H1 (cell line): ENCODE data around the gene IL2RA. TPM values are rescaled to one million over a fixed set of nuclear protein-coding genes. Genes with fewer than 3 reads are reported as not detected.

Experiments
- CTCF ChIA-PET: fragments of 300-600 bp; sonication (Branson Sonifier 250); formaldehyde crosslinking; loops from one replicate; lab custom pipeline; 2021; ENCODE audit not compliant: partially characterized antibody; lab: Charles Lee
- POLR2A ChIA-PET: fragments of 300-600 bp; sonication (Branson Sonifier 250); formaldehyde crosslinking; loops from one replicate; lab custom pipeline; 2021; ENCODE audit warnings: inconsistent platforms; ENCODE audit not compliant: partially characterized antibody; lab: Charles Lee
- DNase-seq, 2 experiments: peaks; one replicate each; pipeline versions ENCODE4 v3.0.0 to v3.0.0-alpha.2; 2010 to 2022; ENCODE audit warnings: low spot score in 2 of 2, low read depth in 1 of 2, mixed read lengths in 1 of 2
- FAIRE-seq: peaks from 2 replicates; lab custom pipeline; 2011; peaks lifted over from hg19 to GRCh38; lab: Jason Lieb, UNC
- H2AFZ ChIP-seq: 2 replicates; pipeline ENCODE4 v1.8.1; 2012; ENCODE audit warnings: low read length, inconsistent platforms
- H2AK5ac ChIP-seq: 2 replicates; pipeline ENCODE4 v1.6.1; 2013; ENCODE audit warnings: low read depth, low read length
- H2BK120ac ChIP-seq: replicated peaks from 2 replicates; pipeline ENCODE3; 2013; ENCODE audit warnings: low read depth, low read length, inconsistent platforms
- H2BK12ac ChIP-seq: 2 replicates; pipeline ENCODE4 v1.6.1; 2013; ENCODE audit warnings: low read depth, low read length
- H2BK15ac ChIP-seq: 2 replicates; pipeline ENCODE4 v1.6.1; 2013; ENCODE audit warnings: low read length
- H2BK20ac ChIP-seq: 2 replicates; pipeline ENCODE4 v1.6.1; 2013; ENCODE audit warnings: low read length
- H2BK5ac ChIP-seq: 2 replicates; pipeline ENCODE4 v1.6.1; 2013; ENCODE audit warnings: low read depth, low read length
- H3K14ac ChIP-seq: 2 replicates; pipeline ENCODE4 v1.6.1; 2013; ENCODE audit warnings: inconsistent platforms; ENCODE audit not compliant: insufficient read length
- H3K18ac ChIP-seq: 2 replicates; pipeline ENCODE4 v1.6.1; 2013; ENCODE audit warnings: low read length; ENCODE audit errors: extremely low read depth
- H3K23ac ChIP-seq: 2 replicates; pipeline ENCODE4 v1.6.1; 2013; ENCODE audit warnings: inconsistent platforms; ENCODE audit not compliant: insufficient read length
- H3K23me2 ChIP-seq: 2 replicates; pipeline ENCODE4 v1.6.1; 2013; ENCODE audit warnings: low read depth, low read length
- H3K27ac ChIP-seq: 2 replicates; pipeline ENCODE4 v1.6.1; 2011; ENCODE audit warnings: low read depth, low read length, inconsistent platforms
- H3K27me3 ChIP-seq, 4 experiments: replicated peaks in 1 of 4; 1 replicate in 1 of 4; 2 replicates in 3 of 4; pipeline versions ENCODE4 v1.6.1 to v1.8.1; 2011 to 2013; ENCODE audit warnings: low read length in 3 of 4, mild to moderate bottlenecking in 3 of 4, inconsistent platforms in 2 of 4, mixed read lengths in 2 of 4, moderate library complexity in 1 of 4; ENCODE audit not compliant: control insufficient read depth in 3 of 4, insufficient read depth in 3 of 4; ENCODE audit errors: extremely low read depth in 1 of 4
- H3K36me3 ChIP-seq, 4 experiments: 2 replicates each; pipeline versions ENCODE4 v1.6.1 to v1.8.1; 2011 to 2013; ENCODE audit warnings: mild to moderate bottlenecking in 4 of 4, low read length in 3 of 4, moderate library complexity in 2 of 4, control low read depth in 1 of 4, inconsistent platforms in 1 of 4; ENCODE audit not compliant: insufficient read depth in 4 of 4, control insufficient read depth in 2 of 4
- H3K4ac ChIP-seq: replicated peaks from 2 replicates; pipeline ENCODE3; 2013; ENCODE audit warnings: low read length, low read depth, mixed read lengths, inconsistent platforms; ENCODE audit not compliant: insufficient read length
- H3K4me1 ChIP-seq, 4 experiments: replicated peaks in 1 of 4; 1 replicate in 1 of 4; 2 replicates in 3 of 4; pipeline versions ENCODE4 v1.6.1 to v1.8.1; 2011 to 2013; ENCODE audit warnings: low read length in 3 of 4, inconsistent platforms in 2 of 4, mixed read lengths in 1 of 4; ENCODE audit not compliant: insufficient read depth in 4 of 4, control insufficient read depth in 3 of 4
- H3K4me2 ChIP-seq, 2 experiments: 2 replicates each; pipeline versions ENCODE4 v1.6.1 to v1.8.1; 2011 to 2013; ENCODE audit warnings: low read depth in 2 of 2, low read length in 2 of 2, control low read depth in 1 of 2, inconsistent platforms in 1 of 2, mild to moderate bottlenecking in 1 of 2; ENCODE audit not compliant: insufficient read depth in 1 of 2
- H3K4me3 ChIP-seq, 4 experiments: fragments of 200-600, 300-600 bp in 1 of 4; sonication (generic), shearing (Covaris generic), sonication (Bioruptor Twin) in 1 of 4; 2 replicates each; pipeline versions ENCODE4 v1.5.1 to v1.8.1; 2011 to 2016; ENCODE audit warnings: low read length in 4 of 4, low read depth in 3 of 4, control low read depth in 2 of 4, inconsistent platforms in 2 of 4, mild to moderate bottlenecking in 2 of 4, mixed read lengths in 1 of 4, moderate library complexity in 1 of 4; ENCODE audit not compliant: insufficient read depth in 2 of 4; ENCODE audit errors: extremely low read depth in 1 of 4
- H3K56ac ChIP-seq: replicated peaks from 2 replicates; pipeline ENCODE3; 2013; ENCODE audit warnings: low read depth, mild to moderate bottlenecking, mixed read lengths, low read length, inconsistent platforms; ENCODE audit not compliant: insufficient read length
- H3K79me1 ChIP-seq: 2 replicates; pipeline ENCODE4 v1.6.1; 2013; ENCODE audit warnings: low read depth, low read length, control low read depth
- H3K79me2 ChIP-seq, 2 experiments: 2 replicates each; pipeline versions ENCODE4 v1.6.1 to v1.8.1; 2012 to 2013; ENCODE audit warnings: low read length in 2 of 2, mild to moderate bottlenecking in 2 of 2, inconsistent platforms in 1 of 2; ENCODE audit not compliant: insufficient read depth in 2 of 2, control insufficient read depth in 1 of 2
- H3K9ac ChIP-seq, 4 experiments: replicated peaks in 1 of 4; 1 replicate in 1 of 4; 2 replicates in 3 of 4; pipeline versions ENCODE4 v1.6.1 to v1.8.1; 2011 to 2013; ENCODE audit warnings: low read depth in 3 of 4, low read length in 3 of 4, control low read depth in 2 of 4, mild to moderate bottlenecking in 2 of 4, moderate library complexity in 2 of 4, inconsistent platforms in 1 of 4; ENCODE audit errors: extremely low read depth in 1 of 4
- H3K9me3 ChIP-seq, 2 experiments: 2 replicates each; pipeline versions ENCODE4 v1.6.1 to v1.8.1; 2012 to 2013; ENCODE audit warnings: mild to moderate bottlenecking in 2 of 2, moderate library complexity in 2 of 2, control low read depth in 1 of 2, inconsistent platforms in 1 of 2, low read depth in 1 of 2, low read length in 1 of 2, mixed read lengths in 1 of 2; ENCODE audit not compliant: insufficient read depth in 2 of 2
- H4K20me1 ChIP-seq, 2 experiments: replicated peaks in 1 of 2; 2 replicates each; pipeline versions ENCODE3 to v1.8.1; 2011 to 2013; ENCODE audit warnings: inconsistent platforms in 2 of 2, low read length in 2 of 2, mild to moderate bottlenecking in 1 of 2; ENCODE audit not compliant: insufficient read depth in 2 of 2, control insufficient read depth in 1 of 2
- H4K5ac ChIP-seq: 2 replicates; pipeline ENCODE4 v1.6.1; 2013; ENCODE audit warnings: low read length, low read depth, mixed read lengths, inconsistent platforms; ENCODE audit not compliant: insufficient read length
- H4K8ac ChIP-seq: 2 replicates; pipeline ENCODE4 v1.8.0; 2013; ENCODE audit warnings: mild to moderate bottlenecking, moderate library complexity, low read length, inconsistent platforms; ENCODE audit not compliant: insufficient read depth; ENCODE audit errors: extremely low read depth
- H4K91ac ChIP-seq: replicated peaks from 2 replicates; pipeline ENCODE3; 2013; ENCODE audit warnings: low read length, mixed read lengths, inconsistent platforms; ENCODE audit not compliant: insufficient read length
- ASH2L ChIP-seq: fragments of 200-600, 300-600 bp; sonication (generic); IDR thresholded peaks from one replicate; pipeline ENCODE4 v1.7.1; 2017; ENCODE audit warnings: low read length
- EGR1 ChIP-seq: IDR thresholded peaks from 2 replicates; pipeline ENCODE4 v1.6.1; 2011; ENCODE audit warnings: low read depth, low read length, borderline replicate concordance
- FOSL1 ChIP-seq: IDR thresholded peaks from 2 replicates; pipeline ENCODE4 v1.6.1; 2011; ENCODE audit warnings: mild to moderate bottlenecking, low read depth, low read length, moderate library complexity; ENCODE audit not compliant: insufficient read depth
- GABPA ChIP-seq: IDR thresholded peaks from 2 replicates; pipeline ENCODE4 v1.6.1; 2011; ENCODE audit warnings: mild to moderate bottlenecking, low read length, moderate library complexity, borderline replicate concordance; ENCODE audit not compliant: insufficient read depth
- JUND ChIP-seq: IDR thresholded peaks from 2 replicates; pipeline ENCODE4 v1.6.1; 2011; ENCODE audit warnings: mild to moderate bottlenecking, improper control_type of control experiment, low read length
- KDM1A ChIP-seq: fragments of 200-600, 300-600 bp; sonication (generic); IDR thresholded peaks from 2 replicates; pipeline ENCODE4 v1.7.1; 2016; ENCODE audit warnings: mild to moderate bottlenecking, low read length, borderline replicate concordance
- SP4 ChIP-seq: IDR thresholded peaks from 2 replicates; pipeline ENCODE4 v1.6.1; 2012; ENCODE audit warnings: low read length, inconsistent platforms
- ZNF274 ChIP-seq: IDR thresholded peaks from 2 replicates; pipeline ENCODE4 v1.7.0; 2012; ENCODE audit warnings: low read length, borderline replicate concordance; ENCODE audit errors: extremely low read depth
- WGBS, 2 experiments: shearing (Covaris generic) in 1 of 2; methylation state at CpG; one replicate each; pipeline versions ENCODE4 v1.1.6 to v1.1.7; 2013 to 2015; ENCODE audit warnings: low lambda C conversion rate in 2 of 2, mixed read lengths in 2 of 2, inconsistent platforms in 1 of 2, low coverage in 1 of 2, missing lambda C conversion rate in 1 of 2; ENCODE audit not compliant: insufficient replicate concordance in 2 of 2, insufficient coverage in 1 of 2, insufficient read length in 1 of 2; ENCODE audit errors: extremely low coverage in 1 of 2, missing lambda C conversion rate in 1 of 2; 5-methylcytosine and 5-hydroxymethylcytosine counted together
- polyA plus RNA-seq, 7 experiments: library from polyadenylated mRNA; depleted of rRNA in 3 of 7; stranded (reverse) in 5 of 7; unstranded in 2 of 7; fragments of >200 nt in 5 of 7; fragments of 200-250 nt in 2 of 7; gene quantifications; 1 replicate in 5 of 7; 2 replicates in 1 of 7; 4 replicates in 1 of 7; pipeline versions ENCODE4 v1.2.1 to v1.2.3, GENCODE V29; 2011 to 2013; ENCODE audit warnings: missing spikeins in 2 of 7, mixed read lengths in 2 of 7
- total RNA-seq: library from RNA; stranded (reverse); fragmentation: NEBNext Ultra II Directional; extraction: Animal tissue kit (Norgen Biotek cat#: 25700); gene quantifications from 2 replicates; pipeline ENCODE4 v1.2.1, GENCODE V29; 2021

Gene IL2RA
- total and polyA plus RNA-seq, 2 of the 8 experiments (the other 6 are each of a cell fraction or from before 2014, with no cell fraction given) = not detected

DNA sequence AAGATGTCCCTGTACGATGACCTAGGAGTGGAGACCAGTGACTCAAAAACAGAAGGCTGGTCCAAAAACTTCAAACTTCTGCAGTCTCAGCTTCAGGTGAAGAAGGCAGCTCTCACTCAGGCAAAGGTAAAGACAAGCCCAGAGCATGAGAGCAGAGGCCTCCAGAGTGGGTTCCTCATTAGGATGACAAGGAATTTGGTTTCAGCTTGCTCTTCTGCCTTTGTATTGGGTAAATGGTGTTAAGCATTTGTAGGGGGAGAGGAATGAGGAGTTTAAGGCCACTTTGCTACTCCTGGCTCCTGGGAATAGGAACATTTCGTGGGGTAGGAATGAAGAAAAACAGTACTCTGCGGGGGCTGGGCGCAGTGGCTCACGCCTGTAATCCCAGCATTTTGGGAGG lies 34.9 kb upstream of the IL2RA start:
- Histone ChIP-seq H3K14ac (no peak overlapping the region), H3K36me3 (peaks cover 0 to 19% (median under 1%) of the 10 kb centered on the region in 4 experiments; a peak in 4 of 8 replicates), H4K20me1 (peaks cover 9 to 13% of the 10 kb centered on the region in 2 experiments), H2BK120ac (no peak overlapping the region), H3K9ac (no peak overlapping the region), H3K4me1 (peaks cover 6 to 29% (median 19%) of the 10 kb centered on the region in 4 experiments), H2AK5ac (no peak overlapping the region), H3K4ac (no peak overlapping the region), H2BK5ac (0 out of 2 replicates have a peak overlapping the region, but pooled peaks have one; percentile 26), H3K18ac (no peak overlapping the region), H3K9me3 (no peaks in the 10 kb centered on the region), H2BK12ac (no peak overlapping the region), H2AFZ (no peak overlapping the region), H3K27me3 (no peaks in the 10 kb centered on the region), H3K79me2 (peaks cover 20 to 90% of the 10 kb centered on the region in 2 experiments), H2BK20ac (no peak overlapping the region), H3K4me3 (no peak overlapping the region), H3K23me2 (no peaks in the 10 kb centered on the region), H4K91ac (no peak overlapping the region), H4K8ac (no peak overlapping the region), H3K27ac (no peak overlapping the region; the same call in 1 of the 2 replicates), H3K56ac (no peak overlapping the region), H4K5ac (no peak overlapping the region), H3K79me1 (peaks cover 5% of the 10 kb centered on the region), H3K4me2 (peak overlapping the region; percentile 2 to 5; a peak in 1 of 4 replicates), H3K23ac (no peak overlapping the region), H2BK15ac (no peak overlapping the region)
- ChIA-PET POLR2A (interaction anchor here (0.7 to 1.9 kb wide), 4 partner anchors 7 to 208 kb away, joined by 3 to 9 read pairs (median 4); partner anchors contain the start of gene PFKFB3), CTCF (interaction anchor here (0.9 to 4.1 kb wide), 5 partner anchors 10 to 304 kb away, joined by 3 to 21 read pairs (median 4); no protein-coding TSS in a partner anchor)
- TF ChIP-seq FOSL1 (no peak), ASH2L (no peak), JUND (no peak), ZNF274 (no peak), SP4 (no peak), EGR1 (no peak), GABPA (no peak), KDM1A (no peak)
- WGBS, 2 experiments = 77% methylated on average over 5 of the region's 5 CpGs; no CpG with 5 or more reads in 1 of the 2 experiments
- FAIRE-seq = no peak
- DNase-seq = no peak
